Measurements from ENCODE around the gene CLDND2.

CLDND2 gene

GRCh38 chr19:51366389-51367254 lies 2.2 kb downstream of the CLDND2 start (continued):
- TF ChIP-seq ZNF626 (tag by site-specific recombination; IDR thresholded peaks at IDR 0.05) (no peak), TRIM28 (IDR thresholded peaks at IDR 0.05; ENCODE audit: borderline replicate concordance, low read length) (no peak), ZEB2 (tag by site-specific recombination; IDR thresholded peaks at IDR 0.05) (peak; percentile 77), ZNF280C (tag by site-specific recombination; IDR thresholded peaks at IDR 0.05) (no peak), PRDM6 (tag by site-specific recombination; IDR thresholded peaks at IDR 0.05) (no peak), ZNF768 (tag by site-specific recombination; IDR thresholded peaks at IDR 0.05) (no peak; the same call in 1 of the 2 replicates), ZNF449 (tag by site-specific recombination; IDR thresholded peaks at IDR 0.05) (no peak; the same call in 1 of the 2 replicates), INSM2 (tag by site-specific recombination; IDR thresholded peaks at IDR 0.05) (no peak), ZNF596 (tag by site-specific recombination; IDR thresholded peaks at IDR 0.05) (peak; percentile 9; the same call in 1 of the 2 replicates), BCL11B (tag by site-specific recombination; IDR thresholded peaks at IDR 0.05; ENCODE audit: low read depth) (peak; percentile 87; the same call in 1 of the 2 replicates), REPIN1 (tag by site-specific recombination; IDR thresholded peaks at IDR 0.05; ENCODE audit: low read depth) (0 out of 2 replicates have a peak, but pooled peaks have one; percentile 78), ZNF555 (tag by site-specific recombination; conservative IDR thresholded peaks at IDR 0.05) (no peak), ZNF169 (tag by site-specific recombination; IDR thresholded peaks at IDR 0.05) (peak; percentile 62; the same call in 1 of the 2 replicates), ZNF157 (tag by site-specific recombination; IDR thresholded peaks at IDR 0.05) (no peak; the same call in 1 of the 2 replicates), ZNF501 (tag by site-specific recombination; IDR thresholded peaks at IDR 0.05) (0 out of 2 replicates have a peak, but pooled peaks have one; percentile 38), ZNF366 (tag by site-specific recombination; conservative IDR thresholded peaks at IDR 0.05) (peak; percentile 97), KLF17 (tag by site-specific recombination; IDR thresholded peaks at IDR 0.05) (peak; percentile 67; the same call in 1 of the 2 replicates), GLIS2 (tag by site-specific recombination; IDR thresholded peaks at IDR 0.05) (no peak), ZNF518A (tag by site-specific recombination; conservative IDR thresholded peaks at IDR 0.05; ENCODE audit: low read depth) (no peak), ZNF266 (tag by site-specific recombination; IDR thresholded peaks at IDR 0.05; ENCODE audit: low read depth) (no peak), MYNN (tag by site-specific recombination; IDR thresholded peaks at IDR 0.05; ENCODE audit: borderline replicate concordance) (no peak), ZNF660 (tag by site-specific recombination; IDR thresholded peaks at IDR 0.05) (no peak), ZNF692 (tag by site-specific recombination; IDR thresholded peaks at IDR 0.05) (peak; percentile 52)
